Coronary artery (tissue), 2 donors: ENCODE data around the gene SLIT3.

Experiments
- DNase-seq: peaks from one replicate; pipeline ENCODE4 v3.0.0-alpha.2; 2017; ENCODE audit warnings: low spot score
- H3K27ac ChIP-seq, 2 donors: fragments of 200-600 bp; sonication (generic); one replicate each; pipeline ENCODE4 v1.5.1; 2016 to 2019
- H3K4me3 ChIP-seq: fragments of 200-600 bp; sonication (generic); 2 replicates; pipeline ENCODE4 v1.5.1; 2016; ENCODE audit warnings: mild to moderate bottlenecking, moderate library complexity
- CTCF ChIP-seq: fragments of 200-600 bp; sonication (generic); IDR thresholded peaks from one replicate; pipeline ENCODE4 v1.5.1; 2019; ENCODE audit warnings: antibody characterized with exemption

Gene SLIT3

GRCh38 chr5:169244812-169245211, 56.1 kb downstream of the SLIT3 start:
- no peak overlapping the region for H3K4me3 ChIP-seq
- DNase-seq = no peak
- TF ChIP-seq CTCF = no peak
- no peak overlapping the region for H3K27ac ChIP-seq

- Histone ChIP-seq H3K27ac (peak overlapping the region in 1 of 2 donors; percentile 5), H3K4me3 (no peak overlapping the region)
- no peak for TF ChIP-seq CTCF
- DNase-seq = no peak
Measured at GRCh38 chr5:169243651-169244422, 57.1 kb downstream of the SLIT3 start.

- Histone ChIP-seq H3K27ac (no peak overlapping the region), H3K4me3 (no peak overlapping the region)
- no peak for DNase-seq
- TF ChIP-seq CTCF = no peak
Measured at GRCh38 chr5:169242849-169243186, 58.1 kb downstream of the SLIT3 start.

GRCh38 chr5:169242175-169242848, 58.6 kb downstream of the SLIT3 start:
- Histone ChIP-seq H3K27ac (no peak overlapping the region), H3K4me3 (no peak overlapping the region)
- no peak for DNase-seq
- TF ChIP-seq CTCF = no peak

- Histone ChIP-seq H3K27ac (no peak overlapping the region), H3K4me3 (no peak overlapping the region)
- DNase-seq = no peak
- no peak for TF ChIP-seq CTCF
Measured at GRCh38 chr5:169229342-169229892, 71.5 kb downstream of the SLIT3 start.

- Histone ChIP-seq H3K4me3 (no peak overlapping the region), H3K27ac (no peak overlapping the region)
- no peak for DNase-seq
- no peak for TF ChIP-seq CTCF
Measured at GRCh38 chr5:169226895-169227294, 74.0 kb downstream of the SLIT3 start.
